Suprapubic skin (tissue), 4 donors: ENCODE results near the gene GALNT4. TPM values are rescaled to one million over a fixed set of nuclear protein-coding genes. Genes with fewer than 3 reads are reported as not detected.

Source experiments
- DNase-seq, 2 donors: peaks; one replicate each; pipeline ENCODE4 v3.0.0-alpha.2; 2019; ENCODE audit warnings: low spot score in 2 of 2
- H3K27ac ChIP-seq: fragments of 200-600 bp; sonication (generic); one replicate; pipeline ENCODE4 v1.5.1; 2019
- H3K27me3 ChIP-seq: fragments of 200-600 bp; sonication (generic); one replicate; pipeline ENCODE4 v1.5.1; 2019
- H3K36me3 ChIP-seq: fragments of 200-600 bp; sonication (generic); one replicate; pipeline ENCODE4 v1.5.1; 2019
- H3K4me1 ChIP-seq: fragments of 200-600 bp; sonication (generic); one replicate; pipeline ENCODE4 v1.5.1; 2019
- H3K4me3 ChIP-seq: fragments of 200-600 bp; sonication (generic); one replicate; pipeline ENCODE4 v1.5.1; 2019; ENCODE audit warnings: mild to moderate bottlenecking
- H3K9me3 ChIP-seq: fragments of 200-600 bp; sonication (generic); one replicate; pipeline ENCODE4 v1.5.1; 2019
- EP300 ChIP-seq: sonication (generic); formaldehyde crosslinking; IDR thresholded peaks from one replicate; pipeline ENCODE4 v1.6.1; 2017; ENCODE audit warnings: antibody characterized with exemption
- POLR2A ChIP-seq, 2 donors: fragments of 450-650 bp; IDR thresholded peaks; one replicate each; pipeline ENCODE4 v1.6.1; 2017; ENCODE audit warnings: antibody characterized with exemption in 2 of 2, mild to moderate bottlenecking in 2 of 2, moderate library complexity in 2 of 2
- POLR2AphosphoS5 ChIP-seq, 3 donors: sonication (generic); formaldehyde crosslinking; IDR thresholded peaks; one replicate each; pipeline ENCODE4 v1.6.1; 2017; ENCODE audit warnings: antibody characterized with exemption in 3 of 3
- WGBS: methylation state at CpG from one replicate; pipeline ENCODE4 v1.1.5; 2018; 5-methylcytosine and 5-hydroxymethylcytosine counted together
- total RNA-seq, 4 donors: library from RNA; depleted of rRNA; stranded (reverse); fragments of >200 nt; gene quantifications; one replicate each; pipeline ENCODE4 v1.1.0, GENCODE V29; 2016
- TF ChIP-seq, protein P1 (sequence below), 2 donors: fragments of 200-600 bp in 1 of 2; fragments of 450-650 bp in 1 of 2; sonication (generic) in 1 of 2; IDR thresholded peaks; one replicate each; pipeline ENCODE4 v1.5.1; 2016 to 2019; ENCODE audit warnings: antibody characterized with exemption in 2 of 2, mild to moderate bottlenecking in 1 of 2, moderate library complexity in 1 of 2

Gene GALNT4
- total RNA-seq, 4 donors from 2014 or later: 3.9 to 5.6 (median 4.9) TPM

- Histone ChIP-seq H3K4me3 (no peak overlapping the region), H3K36me3 (no peaks in the 10 kb centered on the region), H3K27me3 (no peaks in the 10 kb centered on the region), H3K27ac (no peak overlapping the region), H3K9me3 (no peaks in the 10 kb centered on the region), H3K4me1 (no peaks in the 10 kb centered on the region)
- WGBS: 96% methylated on average over 19 of the region's 19 CpGs
- no peak for DNase-seq
- TF ChIP-seq, protein P1, sequence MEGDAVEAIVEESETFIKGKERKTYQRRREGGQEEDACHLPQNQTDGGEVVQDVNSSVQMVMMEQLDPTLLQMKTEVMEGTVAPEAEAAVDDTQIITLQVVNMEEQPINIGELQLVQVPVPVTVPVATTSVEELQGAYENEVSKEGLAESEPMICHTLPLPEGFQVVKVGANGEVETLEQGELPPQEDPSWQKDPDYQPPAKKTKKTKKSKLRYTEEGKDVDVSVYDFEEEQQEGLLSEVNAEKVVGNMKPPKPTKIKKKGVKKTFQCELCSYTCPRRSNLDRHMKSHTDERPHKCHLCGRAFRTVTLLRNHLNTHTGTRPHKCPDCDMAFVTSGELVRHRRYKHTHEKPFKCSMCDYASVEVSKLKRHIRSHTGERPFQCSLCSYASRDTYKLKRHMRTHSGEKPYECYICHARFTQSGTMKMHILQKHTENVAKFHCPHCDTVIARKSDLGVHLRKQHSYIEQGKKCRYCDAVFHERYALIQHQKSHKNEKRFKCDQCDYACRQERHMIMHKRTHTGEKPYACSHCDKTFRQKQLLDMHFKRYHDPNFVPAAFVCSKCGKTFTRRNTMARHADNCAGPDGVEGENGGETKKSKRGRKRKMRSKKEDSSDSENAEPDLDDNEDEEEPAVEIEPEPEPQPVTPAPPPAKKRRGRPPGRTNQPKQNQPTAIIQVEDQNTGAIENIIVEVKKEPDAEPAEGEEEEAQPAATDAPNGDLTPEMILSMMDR (IDR thresholded peaks at IDR 0.05): no peak
- no peak for TF ChIP-seq EP300
- TF ChIP-seq POLR2AphosphoS5 (IDR thresholded peaks at IDR 0.05): no peak
- TF ChIP-seq POLR2A (IDR thresholded peaks at IDR 0.05): no peak
These were observed 24.7 kb downstream of the GALNT4 start for GRCh38 chr12:89499857-89500256.

DNA sequence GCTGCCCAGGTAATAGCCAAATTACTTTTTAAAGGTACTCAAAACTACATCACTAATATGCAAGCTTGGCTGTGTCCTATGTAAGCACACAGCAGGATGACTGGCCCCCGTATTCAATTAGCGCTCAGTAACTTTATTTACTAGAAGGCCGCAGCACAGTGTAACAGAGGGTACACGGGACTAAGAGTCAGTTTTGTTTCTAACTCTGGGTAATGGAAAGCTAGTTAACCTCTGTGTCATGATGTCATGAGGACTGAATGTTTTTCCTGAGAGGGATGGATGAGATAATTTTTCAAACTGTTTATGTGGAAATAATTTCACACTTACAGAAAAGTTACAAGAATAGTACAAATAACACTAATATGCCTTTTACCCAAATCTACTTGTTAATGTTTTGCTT lies 27.1 kb downstream of the GALNT4 start:
- TF ChIP-seq POLR2A (IDR thresholded peaks at IDR 0.05) (no peak), EP300 (no peak), POLR2AphosphoS5 (IDR thresholded peaks at IDR 0.05) (no peak)
- TF ChIP-seq, protein P1 (IDR thresholded peaks at IDR 0.05): no peak
- Histone ChIP-seq H3K36me3 (no peaks in the 10 kb centered on the region), H3K27me3 (no peaks in the 10 kb centered on the region), H3K4me3 (no peak overlapping the region), H3K27ac (no peak overlapping the region), H3K4me1 (no peaks in the 10 kb centered on the region), H3K9me3 (no peaks in the 10 kb centered on the region)
- 97% methylated on average over 4 of the region's 4 CpGs for WGBS
- no peak for DNase-seq

GRCh38 chr12:89497005-89497404 lies 27.6 kb downstream of the GALNT4 start:
- no peak for DNase-seq
- H3K9me3 ChIP-seq: no peaks in the 10 kb centered on the region
- no peak overlapping the region for H3K27ac ChIP-seq
- 94% methylated on average over 4 of the region's 4 CpGs for WGBS
- H3K4me3 ChIP-seq: no peak overlapping the region
- H3K27me3 ChIP-seq: no peaks in the 10 kb centered on the region
- no peaks in the 10 kb centered on the region for H3K4me1 ChIP-seq
- no peak for TF ChIP-seq EP300
- TF ChIP-seq POLR2AphosphoS5 (IDR thresholded peaks at IDR 0.05): no peak
- no peak for TF ChIP-seq POLR2A (IDR thresholded peaks at IDR 0.05)
- TF ChIP-seq, protein P1 (IDR thresholded peaks at IDR 0.05): no peak
- no peaks in the 10 kb centered on the region for H3K36me3 ChIP-seq

DNA sequence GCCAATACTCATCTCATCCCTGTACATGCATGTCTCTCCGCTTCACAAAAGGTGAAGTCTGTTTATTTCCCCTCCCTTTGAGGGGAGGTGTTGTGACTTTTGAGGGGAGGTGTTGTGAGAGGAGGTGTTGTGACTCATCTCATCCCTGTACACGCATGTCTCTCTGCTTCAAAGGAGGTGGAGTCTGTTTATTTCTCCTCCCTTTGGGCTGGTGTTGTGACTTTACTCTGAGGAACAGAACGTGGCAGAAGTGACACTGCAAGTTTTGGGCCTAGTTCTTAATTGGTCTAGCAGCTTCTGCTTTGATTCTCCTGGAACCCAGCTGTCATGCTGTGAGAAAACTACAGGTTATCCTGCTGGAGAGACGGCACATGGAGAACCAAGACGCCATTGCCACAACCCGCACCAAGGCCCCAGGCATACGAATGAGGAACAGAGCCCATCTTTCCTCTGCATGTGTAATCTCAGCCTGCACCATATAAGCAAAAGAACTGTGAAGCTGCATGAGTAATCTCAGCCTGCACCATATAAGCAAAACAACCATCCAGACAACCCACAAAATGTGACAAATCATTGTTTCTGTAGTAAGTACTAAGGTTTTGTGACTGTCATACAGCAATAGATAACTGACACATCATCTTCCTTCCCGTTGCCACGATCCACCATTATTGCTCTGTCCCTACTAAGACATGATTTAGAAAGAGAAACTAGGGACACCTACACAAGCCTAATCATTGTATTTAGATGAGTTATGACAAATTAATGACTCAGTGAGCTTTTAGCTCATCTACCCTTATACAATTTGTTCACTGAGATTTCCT lies 30.0 kb downstream of the GALNT4 start:
- TF ChIP-seq POLR2A (IDR thresholded peaks at IDR 0.05): no peak
- TF ChIP-seq POLR2AphosphoS5 (IDR thresholded peaks at IDR 0.05): no peak
- no peak for TF ChIP-seq EP300
- TF ChIP-seq, protein P1 (IDR thresholded peaks at IDR 0.05): no peak
- no peaks in the 10 kb centered on the region for H3K4me1 ChIP-seq
- WGBS: 89% methylated on average over 9 of the region's 9 CpGs
- H3K27me3 ChIP-seq: no peaks in the 10 kb centered on the region
- H3K9me3 ChIP-seq: no peaks in the 10 kb centered on the region
- no peak overlapping the region for H3K4me3 ChIP-seq
- H3K36me3 ChIP-seq: peaks cover 5% of the 10 kb centered on the region
- no peak overlapping the region for H3K27ac ChIP-seq
- DNase-seq: no peak

DNA sequence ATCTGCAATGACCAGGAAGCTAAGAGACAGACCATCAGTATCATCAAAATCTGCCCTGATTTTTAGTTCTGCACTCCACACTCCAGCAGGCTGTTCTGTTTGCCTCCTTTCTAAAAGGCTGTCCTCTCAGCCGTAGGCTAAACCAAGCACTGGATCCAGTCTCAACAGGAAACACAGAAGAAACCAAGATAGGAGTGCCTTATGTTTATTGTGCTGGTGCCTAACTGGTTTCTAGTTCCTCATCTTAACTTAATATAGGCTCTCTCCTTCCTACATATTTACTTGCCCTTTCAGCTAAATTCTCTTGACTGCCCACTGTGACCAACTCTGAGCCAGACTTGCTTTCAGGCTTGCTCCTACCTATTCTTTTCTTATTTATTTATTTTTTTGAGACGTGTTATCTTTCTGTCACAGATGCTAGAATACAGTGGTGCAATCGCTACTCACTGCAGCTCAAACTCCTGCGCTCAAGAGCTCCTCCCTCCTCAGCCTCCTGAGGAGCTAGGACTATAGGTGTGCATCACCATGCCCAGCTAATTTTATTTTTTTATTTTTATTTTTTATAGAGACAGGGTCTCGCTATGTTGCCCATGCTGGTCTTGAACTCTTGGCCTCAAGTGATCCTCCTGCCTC lies 30.8 kb downstream of the GALNT4 start:
- H3K36me3 ChIP-seq: peaks cover 13% of the 10 kb centered on the region
- H3K27ac ChIP-seq: no peak overlapping the region
- WGBS: 88% methylated on average over 5 of the region's 5 CpGs
- DNase-seq: no peak
- H3K4me1 ChIP-seq: no peaks in the 10 kb centered on the region
- no peak overlapping the region for H3K4me3 ChIP-seq
- TF ChIP-seq EP300: no peak
- no peak for TF ChIP-seq POLR2A (IDR thresholded peaks at IDR 0.05)
- TF ChIP-seq POLR2AphosphoS5 (IDR thresholded peaks at IDR 0.05): no peak
- TF ChIP-seq, protein P1 (IDR thresholded peaks at IDR 0.05): no peak
- H3K27me3 ChIP-seq: no peaks in the 10 kb centered on the region
- H3K9me3 ChIP-seq: no peaks in the 10 kb centered on the region
